Erythroblast (primary cell): ENCODE measurements around the gene FN3K.

Source experiments
- GATA1 ChIP-seq: IDR thresholded peaks from 2 replicates; pipeline ENCODE4 v1.6.1; 2011; ENCODE audit warnings: low read depth, mild to moderate bottlenecking, control low read depth, low read length, moderate library complexity
- POLR2A ChIP-seq: IDR thresholded peaks from 2 replicates; pipeline ENCODE4 v1.6.1; 2011; ENCODE audit warnings: mild to moderate bottlenecking, low read length

- no peak for TF ChIP-seq POLR2A
- no peak for TF ChIP-seq GATA1
These were observed 3.2 kb upstream of the FN3K start for GRCh38 chr17:82732118-82732743.
